NCI-H1105 (cell line): ENCODE data around the gene GCLC.

Experiments used
- DNase-seq: peaks from one replicate; lab custom pipeline; 2025; lab: John Stamatoyannopoulos, UW

Gene GCLC

DNA sequence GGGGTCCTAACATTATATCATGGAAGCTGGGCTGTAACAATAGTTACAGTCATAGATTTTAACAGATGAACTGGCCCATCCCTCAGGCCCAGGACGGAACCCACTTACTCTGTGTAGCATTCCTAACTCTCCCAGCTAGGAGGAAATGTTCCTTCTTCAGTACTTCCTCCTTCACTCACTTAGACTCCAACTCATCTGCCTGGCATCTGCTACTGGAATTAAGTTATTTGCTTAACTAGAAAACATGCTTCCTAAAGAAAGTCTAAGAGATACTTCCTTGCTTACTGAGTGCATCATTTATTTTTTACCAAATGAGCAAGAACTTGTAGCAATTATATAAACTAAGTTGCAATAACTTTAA lies 20.5 kb downstream of the GCLC start:
- no peak for DNase-seq

DNA sequence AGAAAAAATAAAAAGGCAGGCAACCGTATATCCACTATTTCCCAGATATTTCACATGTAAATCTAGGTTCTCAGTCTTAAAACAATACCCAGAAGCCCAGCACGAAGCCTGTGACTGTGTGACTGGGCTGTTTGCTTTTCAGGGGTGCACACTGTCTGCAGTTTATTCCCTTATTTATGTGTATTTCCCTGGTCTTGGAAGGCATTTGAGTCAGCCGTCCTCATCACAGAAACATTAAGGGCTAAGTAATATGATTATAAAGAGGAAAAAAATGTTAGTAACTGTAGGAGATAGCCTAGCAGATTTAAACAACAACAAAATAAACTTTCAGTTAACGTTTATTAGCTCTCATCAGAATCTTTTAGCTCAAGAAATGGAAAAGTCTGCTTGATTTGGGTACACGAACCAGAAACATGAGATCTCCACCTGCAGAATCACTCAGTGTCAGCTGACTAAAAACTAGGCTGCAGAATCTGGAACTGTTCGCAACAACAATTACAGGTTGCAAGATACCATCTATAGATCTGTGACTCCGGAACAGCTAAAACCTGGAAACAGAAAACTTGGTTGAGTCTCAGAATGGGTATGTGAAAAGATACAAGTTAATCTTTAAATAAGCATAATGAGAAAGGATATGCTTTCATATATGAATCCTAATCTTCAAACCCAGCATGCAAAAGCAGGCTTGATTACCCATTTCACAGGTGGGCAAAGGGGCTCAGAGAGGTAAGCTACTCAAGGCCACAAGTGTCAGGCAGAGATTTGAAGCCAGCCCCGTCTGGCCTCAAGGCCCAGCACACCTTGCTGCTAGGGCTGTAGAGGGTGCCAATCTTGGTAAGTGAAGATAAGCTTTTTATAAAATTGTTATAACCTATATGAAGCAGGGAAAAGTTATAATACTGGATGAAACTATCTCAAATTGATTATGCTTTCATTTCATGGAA lies 21.1 kb downstream of the GCLC start:
- DNase-seq = no peak

DNA sequence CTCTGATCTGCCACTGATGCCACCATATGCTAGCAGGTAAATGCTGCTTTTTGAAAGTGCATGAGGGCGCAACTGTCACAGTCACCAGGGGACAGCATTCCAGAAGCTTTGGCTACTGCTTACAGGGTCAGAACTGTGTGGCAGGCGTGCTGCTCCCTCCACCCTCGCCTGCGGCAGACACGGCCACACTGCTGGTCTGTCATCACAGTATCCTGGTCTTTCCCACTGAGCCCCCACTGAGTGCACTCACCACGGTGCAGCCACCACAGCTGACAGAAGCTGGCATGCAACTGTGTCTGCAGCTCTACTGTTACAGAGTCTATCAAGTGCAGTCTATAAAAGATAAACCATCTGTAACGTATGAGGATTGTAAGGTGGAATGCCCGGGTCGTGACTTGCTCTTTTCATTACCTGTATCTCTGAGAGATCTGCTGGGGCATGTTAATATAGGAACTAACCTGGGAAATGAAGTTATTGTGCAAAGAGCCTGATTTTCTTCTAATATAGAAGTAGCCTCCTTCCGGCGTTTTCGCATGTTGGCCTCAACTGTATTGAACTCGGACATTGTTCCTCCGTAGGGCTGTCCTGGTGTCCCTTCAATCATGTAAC lies 24.5 kb downstream of the GCLC start:
- DNase-seq = no peak

DNA sequence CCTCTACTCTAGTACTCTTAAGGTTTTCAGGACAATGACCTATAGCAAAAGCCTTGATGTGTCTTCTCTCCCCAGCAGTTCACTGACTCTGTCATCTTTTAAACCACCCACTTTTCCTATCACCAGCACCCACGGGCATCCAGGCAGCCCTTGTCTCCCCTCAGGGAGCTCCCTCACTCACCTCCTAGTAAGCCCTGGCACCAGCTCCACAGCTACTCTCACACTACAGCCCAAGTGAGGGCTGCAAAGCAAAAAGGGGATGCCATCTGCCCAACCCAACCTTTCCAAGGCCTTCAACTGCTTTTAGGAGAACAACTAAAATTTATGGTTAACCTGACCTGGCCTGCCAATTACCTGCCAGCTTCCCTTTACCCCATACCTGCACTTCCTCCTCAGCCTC lies 26.0 kb downstream of the GCLC start:
- no peak for DNase-seq

DNA sequence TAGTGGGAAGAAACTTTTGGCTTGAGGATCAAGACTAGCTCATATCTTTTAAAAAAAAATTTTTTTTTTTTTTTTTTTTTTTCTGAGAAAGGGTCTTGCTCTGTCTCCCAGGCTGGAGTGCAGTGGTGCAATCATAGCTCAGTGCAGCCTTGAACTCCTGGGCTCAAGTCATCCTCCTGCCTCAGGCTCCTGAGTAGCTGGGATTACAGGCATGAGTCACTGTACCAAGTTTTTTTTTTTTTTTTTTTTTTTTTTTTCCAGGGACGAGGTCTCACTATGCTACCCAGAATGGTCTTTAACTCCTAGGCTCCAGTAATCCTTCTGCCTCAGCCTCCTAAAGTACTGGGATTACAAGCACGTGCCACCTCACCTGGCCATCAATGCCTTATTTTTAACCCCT lies 27.9 kb downstream of the GCLC start:
- no peak for DNase-seq

DNA sequence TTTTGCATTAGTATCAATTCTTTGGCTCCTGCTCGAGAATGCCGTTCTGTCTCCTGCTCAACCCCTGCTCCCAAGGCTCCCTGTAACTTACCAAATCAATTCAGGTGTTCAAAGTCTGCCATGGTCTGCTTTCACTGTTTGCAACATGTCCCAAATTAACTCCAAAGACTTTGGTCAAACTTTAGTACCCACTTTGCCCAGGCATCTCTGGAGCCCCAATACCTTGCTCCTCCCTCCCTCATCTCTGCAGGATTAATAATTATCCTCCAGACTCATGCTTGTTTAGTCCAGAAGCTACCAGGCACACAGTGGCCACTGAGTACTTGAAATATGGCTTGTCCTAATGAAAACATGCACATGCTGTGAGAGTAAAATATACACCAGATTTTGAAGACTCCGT lies 30.2 kb downstream of the GCLC start:
- no peak for DNase-seq

DNA sequence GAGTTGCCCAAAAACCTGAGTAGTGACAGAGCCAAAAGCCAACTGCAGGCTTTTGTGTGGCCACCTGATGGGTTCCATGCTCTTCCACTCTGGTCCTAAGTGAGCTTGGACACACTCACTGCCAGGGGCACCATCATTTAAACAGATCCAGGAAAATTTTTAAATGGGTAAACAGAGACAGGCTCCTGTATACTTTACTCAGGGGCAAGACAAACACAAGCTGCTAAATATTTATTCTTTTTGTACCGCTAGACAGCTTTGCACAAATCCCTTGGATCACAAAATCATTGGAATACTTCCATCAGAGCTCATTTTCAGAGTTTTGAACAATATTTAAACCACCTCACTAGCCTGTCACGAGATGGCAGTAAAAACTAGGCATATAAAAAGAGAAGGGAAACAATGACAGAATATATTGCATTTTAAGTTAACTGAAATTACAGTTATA lies 31.4 kb downstream of the GCLC start:
- DNase-seq = no peak

DNA sequence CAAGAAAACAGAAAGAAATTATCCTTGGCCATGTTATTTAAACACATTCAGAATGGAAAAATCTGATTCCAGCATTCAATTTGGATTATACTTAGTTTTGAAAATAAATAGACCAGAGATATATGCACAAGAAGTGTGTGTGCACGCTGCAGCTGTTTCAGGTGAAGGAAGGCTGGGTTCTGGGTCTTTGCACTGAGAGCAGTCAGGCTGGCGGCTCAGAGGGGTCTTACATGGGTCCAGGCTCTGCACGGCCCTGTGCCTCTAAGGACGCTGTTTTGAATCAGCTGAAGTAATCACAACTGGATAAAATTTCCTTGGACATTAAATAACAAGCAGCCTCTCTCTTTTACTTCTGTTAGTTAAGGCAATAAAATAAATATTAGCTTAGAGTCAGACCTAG lies 31.8 kb downstream of the GCLC start:
- no peak for DNase-seq

DNA sequence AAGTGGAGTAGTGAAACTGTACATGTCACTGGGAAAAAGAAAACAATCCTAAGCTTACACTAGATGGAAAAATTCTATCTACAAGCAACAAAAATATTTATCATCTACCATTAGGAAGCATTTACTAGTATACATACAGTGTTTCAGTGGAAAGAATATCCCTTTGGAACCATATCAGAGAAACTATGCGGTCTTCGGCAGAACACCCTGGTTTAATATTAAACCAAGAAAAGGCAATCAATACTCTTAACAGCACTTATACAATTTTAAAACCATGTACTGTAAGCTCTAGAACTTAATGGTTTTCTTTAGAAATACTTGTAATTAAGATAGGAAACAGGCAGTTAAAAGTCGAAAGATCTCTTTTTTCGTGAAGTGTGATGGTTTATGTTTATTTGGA lies 32.3 kb downstream of the GCLC start:
- no peak for DNase-seq

DNA sequence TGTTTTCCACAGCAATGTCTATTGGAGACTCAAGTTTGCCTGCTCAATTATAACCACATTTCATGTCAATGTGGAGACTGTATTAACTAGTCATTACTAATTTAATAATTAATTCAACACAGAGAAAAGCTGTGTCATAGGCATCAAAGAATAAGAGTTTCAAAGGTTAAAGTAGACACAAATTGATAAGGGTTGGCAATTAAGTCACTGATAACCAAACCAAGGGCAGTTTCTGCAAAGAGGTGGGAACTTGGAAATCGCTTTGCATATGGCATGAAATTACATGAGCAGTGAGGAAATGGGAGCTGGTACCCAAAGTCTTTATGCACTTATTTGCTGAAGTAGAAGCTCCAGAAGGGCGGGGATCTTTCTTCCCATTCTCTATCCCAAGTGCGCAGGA lies 34.2 kb downstream of the GCLC start:
- DNase-seq = no peak

DNA sequence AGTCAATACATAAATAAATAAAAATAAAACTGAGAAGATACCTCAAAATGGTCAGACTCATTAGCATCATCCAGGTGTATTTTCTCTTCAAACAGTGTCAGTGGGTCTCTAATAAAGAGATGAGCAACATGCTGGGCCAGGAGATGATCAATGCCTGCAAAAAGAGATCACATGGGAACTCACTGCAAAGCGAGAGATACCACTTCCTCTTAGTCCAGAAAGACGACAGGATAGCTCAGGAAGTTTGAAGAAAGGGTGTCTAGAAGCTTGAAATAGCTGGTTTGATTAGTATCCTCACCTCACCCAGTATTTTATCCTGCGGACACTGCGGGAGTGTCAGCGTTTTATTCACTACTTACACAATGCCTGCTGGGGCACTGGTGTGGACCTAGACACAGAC lies 38.0 kb downstream of the GCLC start:
- DNase-seq = no peak

DNA sequence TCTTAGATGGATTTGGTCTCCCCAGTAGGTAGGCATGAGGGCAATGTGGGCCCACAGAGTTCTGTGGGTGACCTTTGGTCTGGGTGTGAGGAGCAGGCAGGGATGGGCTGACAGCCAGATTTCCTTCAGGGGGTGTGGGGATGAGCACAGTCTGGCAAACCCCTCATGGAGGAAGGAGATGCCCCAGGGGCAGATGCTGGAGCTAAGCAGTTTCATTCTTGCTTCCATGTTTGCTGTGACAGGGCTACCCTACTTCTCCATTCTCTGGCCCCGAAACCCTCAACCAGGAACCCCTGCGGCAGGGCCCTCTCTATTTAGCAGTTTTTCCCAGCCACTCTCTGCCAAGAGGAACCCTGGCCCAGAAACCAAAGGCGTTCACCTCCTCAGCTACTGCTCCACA lies 40.4 kb downstream of the GCLC start:
- DNase-seq = no peak

DNA sequence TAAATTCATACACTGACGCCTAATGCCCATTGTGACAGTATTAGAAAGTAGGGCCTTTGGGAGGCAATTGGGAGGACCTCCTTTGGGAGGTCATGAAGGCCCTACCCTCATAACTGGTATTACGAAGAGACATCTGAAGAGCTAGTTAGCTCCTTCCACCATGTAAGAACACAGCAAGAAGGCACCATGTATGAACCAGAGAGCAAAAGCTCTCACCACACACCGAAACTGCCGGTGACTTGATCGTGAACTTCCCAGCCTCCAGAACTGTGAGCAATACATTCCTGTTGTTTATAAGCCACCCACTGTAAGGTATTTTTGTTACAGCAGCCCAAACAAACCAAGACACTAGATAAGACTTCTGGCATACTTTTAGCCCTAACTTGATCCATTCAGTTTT lies 41.8 kb downstream of the GCLC start:
- no peak for DNase-seq

DNA sequence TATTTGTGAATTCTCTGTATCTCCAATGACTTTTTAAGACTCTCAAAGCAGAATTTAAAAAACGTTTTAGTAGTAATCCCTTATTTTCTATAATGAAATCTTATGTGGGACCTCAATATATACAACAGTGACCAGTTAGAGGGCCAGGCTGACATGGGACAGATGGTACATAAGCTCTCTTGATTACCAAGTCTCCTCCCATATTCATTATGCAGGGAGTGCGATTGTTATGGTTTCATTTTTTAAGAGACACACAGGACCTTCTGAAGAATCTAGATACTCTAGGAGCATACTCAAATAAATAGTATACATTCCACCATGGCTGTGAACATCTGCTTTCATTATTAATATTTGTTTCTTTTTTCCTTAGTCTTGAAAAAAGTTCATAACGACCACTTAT lies 43.5 kb downstream of the GCLC start:
- DNase-seq = no peak

DNA sequence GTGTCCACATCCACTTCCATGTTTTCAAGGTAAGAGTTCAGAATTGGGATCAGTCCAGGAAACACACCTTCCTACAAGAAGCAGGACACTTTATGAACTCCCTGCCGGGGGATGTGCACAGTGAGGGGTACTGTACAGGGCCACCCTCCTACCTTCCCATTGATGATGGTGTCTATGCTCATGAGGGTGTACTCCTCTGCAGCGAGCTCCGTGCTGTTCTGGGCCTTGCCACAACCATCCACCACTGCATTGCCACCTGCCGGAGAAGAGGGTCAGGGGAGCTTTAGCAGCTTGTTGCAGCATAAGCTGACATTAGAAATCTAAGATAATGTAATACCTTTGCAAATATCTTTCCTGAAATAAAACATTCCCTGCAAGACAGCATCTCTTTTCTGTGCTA lies 44.8 kb downstream of the GCLC start:
- DNase-seq = no peak

DNA sequence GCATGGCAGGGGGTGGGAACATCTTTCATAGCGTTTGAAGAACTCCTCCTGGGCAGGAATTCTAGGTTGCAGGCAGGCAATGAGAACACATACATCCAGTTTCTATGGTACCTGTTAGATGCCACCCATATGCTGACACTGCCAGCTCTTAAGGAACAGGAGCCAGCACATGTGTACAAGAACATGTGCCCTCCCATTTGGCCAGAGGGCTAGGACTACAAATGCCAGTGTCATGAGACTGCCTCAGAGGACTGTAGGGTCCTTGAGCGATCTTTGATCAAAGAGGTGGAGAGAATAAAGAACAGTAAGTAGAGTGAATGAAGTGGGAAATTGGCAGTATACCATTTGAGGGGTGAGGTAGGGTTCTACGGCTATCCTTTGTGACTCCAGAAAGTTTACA lies 45.8 kb downstream of the GCLC start:
- DNase-seq = no peak

DNA sequence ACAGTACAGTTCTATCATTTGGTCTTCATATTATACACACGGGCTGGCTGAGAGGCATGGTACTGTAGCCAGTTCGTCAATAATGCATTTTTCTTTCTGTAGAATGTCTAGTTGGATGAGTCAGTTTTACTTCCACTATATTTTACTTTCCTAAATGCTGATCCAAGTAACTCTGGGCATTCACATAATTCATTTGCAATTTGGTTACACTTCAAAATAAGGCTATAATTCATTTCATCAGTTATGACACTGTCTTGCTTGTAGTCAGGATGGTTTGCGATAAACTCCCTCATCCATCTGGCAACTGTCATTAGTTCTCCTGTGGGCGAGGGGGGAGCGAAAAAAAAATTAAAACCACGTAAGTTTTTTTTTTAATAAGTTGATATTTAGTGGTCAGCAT lies 46.3 kb downstream of the GCLC start:
- no peak for DNase-seq

DNA sequence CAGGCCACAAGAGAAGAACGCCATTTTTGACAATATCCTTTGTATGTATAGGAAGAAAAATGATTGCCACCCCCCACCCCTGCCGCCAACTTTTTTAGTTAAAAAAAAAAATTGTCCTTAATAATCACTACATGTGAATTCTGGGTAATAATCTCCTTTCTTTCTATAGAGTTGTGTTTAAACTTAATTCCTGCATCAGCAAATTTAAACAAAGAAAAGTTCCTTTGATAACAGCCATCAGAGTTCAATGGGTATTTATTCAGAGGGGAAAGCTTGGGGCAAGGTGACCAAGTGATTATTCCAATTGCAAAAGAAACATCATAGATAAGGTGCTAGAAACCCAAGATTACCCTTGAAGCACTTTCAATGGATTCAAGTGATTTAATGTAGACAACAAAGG lies 47.0 kb downstream of the GCLC start:
- DNase-seq = no peak

DNA sequence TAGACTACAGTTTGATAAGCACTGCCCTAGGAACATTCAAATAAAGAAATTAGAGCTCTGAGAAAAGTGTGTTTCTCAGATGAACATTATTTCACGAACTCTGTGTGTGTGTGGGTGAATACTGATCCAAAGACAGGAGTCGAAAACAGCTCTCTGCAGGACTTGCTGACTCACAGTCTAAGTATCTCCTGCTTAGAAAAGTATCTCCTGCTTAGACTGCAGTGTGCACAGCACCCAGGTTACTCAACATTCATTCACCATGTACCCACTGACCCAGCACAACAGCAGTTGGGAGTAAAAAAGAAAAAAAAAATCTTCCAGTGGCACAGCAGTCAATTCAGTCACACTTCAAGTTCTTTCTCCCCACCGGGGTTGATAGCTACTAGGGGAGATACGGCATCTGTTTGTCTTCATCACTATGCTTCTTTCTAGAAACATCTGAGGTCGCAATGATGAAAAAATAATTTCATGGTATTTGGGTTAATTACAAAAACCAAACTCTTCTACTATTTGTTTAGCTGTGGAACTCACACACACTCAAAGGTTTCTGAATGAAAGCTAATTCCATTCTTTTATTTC lies 48.0 kb downstream of the GCLC start:
- DNase-seq = no peak

DNA sequence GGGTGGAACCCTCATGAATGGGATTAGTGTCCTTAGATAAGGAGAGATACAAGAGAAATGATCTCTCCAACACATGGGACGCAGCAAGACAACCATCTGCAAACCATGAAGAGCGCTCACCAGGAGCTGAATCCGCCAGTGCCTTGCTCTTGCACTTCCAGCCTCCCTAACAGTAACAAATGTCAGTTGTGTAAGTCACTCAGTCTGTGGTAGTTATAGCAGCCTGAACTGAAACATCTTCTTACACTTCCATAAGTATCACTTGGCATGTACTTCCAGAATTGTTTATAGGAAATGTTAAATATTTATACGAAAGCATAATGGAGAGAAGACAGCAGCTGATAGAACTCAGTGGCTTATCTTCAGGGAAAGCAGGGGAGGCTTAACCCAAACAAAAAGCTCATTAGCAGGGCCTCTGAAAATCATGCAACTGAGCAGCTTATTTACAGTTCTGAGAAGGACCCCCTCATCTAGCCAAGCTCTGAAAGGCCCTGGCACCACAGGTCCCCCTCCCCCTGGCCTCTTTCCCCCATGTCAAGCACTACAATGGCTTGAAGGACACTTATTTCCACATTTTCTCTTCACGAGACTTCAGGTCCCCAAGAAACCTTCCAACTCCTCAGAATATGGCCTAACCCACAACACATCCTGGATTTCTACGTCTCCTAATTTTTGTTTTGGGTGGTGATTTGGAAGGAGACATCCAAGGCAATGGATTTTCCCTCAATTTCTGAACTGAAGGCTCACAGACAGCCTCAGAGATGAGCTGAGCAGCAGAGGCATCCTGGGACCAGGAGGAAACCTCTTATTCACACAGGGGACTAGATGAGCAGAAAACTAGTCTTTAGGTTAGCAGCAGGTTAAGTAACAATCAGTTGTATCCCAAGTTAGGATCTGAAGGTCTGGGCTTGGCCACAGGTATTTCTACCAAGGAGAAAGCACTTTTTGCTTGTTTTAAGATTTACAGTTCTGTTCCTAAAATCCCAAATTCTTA lies 49.1 kb downstream of the GCLC start:
- DNase-seq = no peak

DNA sequence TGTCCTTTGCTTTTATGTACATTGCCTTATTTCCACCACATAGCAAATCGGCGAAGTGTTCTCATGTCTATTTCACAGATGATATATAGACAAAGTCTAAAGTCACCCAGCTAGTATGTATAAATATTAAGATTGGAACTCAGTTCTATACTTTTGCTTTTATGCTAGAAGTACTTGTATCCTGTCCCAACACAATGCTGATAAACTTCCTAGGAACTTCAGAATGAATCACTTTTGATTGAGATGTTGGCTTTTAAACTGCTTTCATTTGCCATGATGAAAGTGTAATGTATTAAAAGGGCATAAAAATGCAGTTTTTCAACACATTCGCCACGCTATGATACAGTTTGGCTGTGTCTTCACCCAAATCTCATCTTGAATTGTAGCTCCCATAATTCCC lies 50.8 kb downstream of the GCLC start:
- no peak for DNase-seq

DNA sequence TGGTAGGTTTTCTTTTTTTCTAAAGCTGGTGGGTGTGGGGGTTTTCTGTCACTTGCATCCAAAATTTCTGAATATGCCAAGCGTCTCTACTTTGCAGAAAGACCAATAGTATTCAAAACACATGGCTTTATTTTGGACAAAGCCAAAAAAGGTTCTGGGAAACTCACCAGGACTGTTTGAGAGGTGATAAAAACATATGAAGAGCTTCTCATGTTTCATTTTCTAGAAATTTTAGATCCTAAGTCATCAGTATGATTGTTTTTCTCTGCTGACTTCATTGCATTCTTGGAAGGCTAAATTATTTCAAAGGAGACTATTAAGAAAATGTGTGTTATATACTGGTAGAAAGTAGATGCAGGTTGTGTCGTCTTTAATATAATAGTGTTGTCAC lies 51.3 kb downstream of the GCLC start:
- no peak for DNase-seq
